IMR-90 (cell line): ENCODE data around the gene CALHM3. TPM values are rescaled to one million over a fixed set of nuclear protein-coding genes. Genes with fewer than 3 reads are reported as not detected.

Source experiments
- ATAC-seq: fragments of 200-7000 bp; cut with Tn5 transposase; 2 replicates; pipeline ENCODE4 v1.9.1; 2020; ENCODE audit warnings: low read depth, mild to moderate bottlenecking, moderate library complexity
- BruUV-seq: library from RNA; stranded (reverse); fragments of 400-500 nt; replicated peaks from 2 replicates; lab custom pipeline; 2021; lab: Mats Ljungman, UMichigan
- CTCF ChIA-PET: fragments of 300-600 bp; formaldehyde crosslinking; extraction: SDS; loops from one replicate; lab custom pipeline; 2021; ENCODE audit warnings: antibody characterized with exemption; lab: Yijun Ruan, JAX
- POLR2A ChIA-PET: fragments of 300-600 bp; sonication (Branson Sonifier 250); formaldehyde crosslinking; loops from one replicate; lab custom pipeline; 2022; ENCODE audit warnings: antibody characterized with exemption; ENCODE audit not compliant: unreplicated experiment; lab: Charles Lee
- DNase-seq: peaks from one replicate; pipeline ENCODE4 v3.0.0; 2013
- H2AFZ ChIP-seq: replicated peaks from 2 replicates; pipeline ENCODE3; 2013; ENCODE audit warnings: low read length, mild to moderate bottlenecking; ENCODE audit not compliant: poor library complexity
- H2AK5ac ChIP-seq: 2 replicates; pipeline ENCODE4 v1.6.1; 2013; ENCODE audit warnings: low read depth, low read length, inconsistent platforms
- H2AK9ac ChIP-seq: replicated peaks from 2 replicates; pipeline ENCODE3; 2013; ENCODE audit warnings: mild to moderate bottlenecking, low read depth, low read length, moderate library complexity; ENCODE audit not compliant: poor library complexity
- H2BK120ac ChIP-seq: 2 replicates; pipeline ENCODE4 v1.6.1; 2013; ENCODE audit warnings: low read depth, low read length, inconsistent platforms
- H2BK15ac ChIP-seq: 3 replicates; pipeline ENCODE4 v1.6.1; 2013; ENCODE audit warnings: low read depth, low read length, inconsistent platforms
- H2BK20ac ChIP-seq: 2 replicates; pipeline ENCODE4 v1.6.1; 2013; ENCODE audit warnings: low read depth, mild to moderate bottlenecking, inconsistent platforms, low read length, moderate library complexity
- H2BK5ac ChIP-seq: 2 replicates; pipeline ENCODE4 v1.6.1; 2013; ENCODE audit warnings: mild to moderate bottlenecking, low read depth, low read length, inconsistent platforms; ENCODE audit not compliant: poor library complexity, severe bottlenecking
- H3K14ac ChIP-seq: replicated peaks from 2 replicates; pipeline ENCODE4 v1.6.1; 2013; ENCODE audit warnings: low read depth, low read length, inconsistent platforms
- H3K18ac ChIP-seq: 2 replicates; pipeline ENCODE4 v1.6.1; 2013; ENCODE audit warnings: low read depth, low read length, control low read depth
- H3K23ac ChIP-seq: 2 replicates; pipeline ENCODE4 v1.6.1; 2013; ENCODE audit warnings: low read depth, low read length, inconsistent platforms
- H3K27ac ChIP-seq: 2 replicates; pipeline ENCODE4 v1.5.1; 2013; ENCODE audit warnings: mild to moderate bottlenecking, control low read depth, low read length; ENCODE audit not compliant: insufficient read depth
- H3K27me3 ChIP-seq: 2 replicates; pipeline ENCODE4 v1.6.1; 2013; ENCODE audit warnings: low read length; ENCODE audit not compliant: control insufficient read depth, insufficient read depth
- H3K36me3 ChIP-seq: 2 replicates; pipeline ENCODE4 v1.6.1; 2013; ENCODE audit warnings: low read length, mixed read lengths; ENCODE audit not compliant: control insufficient read depth, insufficient read depth
- H3K4ac ChIP-seq: 2 replicates; pipeline ENCODE4 v1.6.1; 2013; ENCODE audit warnings: low read depth, low read length, inconsistent platforms
- H3K4me1 ChIP-seq: 2 replicates; pipeline ENCODE4 v1.6.1; 2013; ENCODE audit warnings: low read length, mixed read lengths; ENCODE audit not compliant: control insufficient read depth, insufficient read depth
- H3K4me2 ChIP-seq: 2 replicates; pipeline ENCODE4 v1.6.1; 2013; ENCODE audit warnings: low read depth, mild to moderate bottlenecking, control low read depth, low read length, moderate library complexity
- H3K4me3 ChIP-seq: 2 replicates; pipeline ENCODE4 v1.5.1; 2013; ENCODE audit warnings: low read depth, mild to moderate bottlenecking, control low read depth, low read length, moderate library complexity; ENCODE audit not compliant: insufficient read depth
- H3K56ac ChIP-seq: 2 replicates; pipeline ENCODE4 v1.6.1; 2013; ENCODE audit warnings: low read length, inconsistent platforms; ENCODE audit not compliant: insufficient read depth; ENCODE audit errors: extremely low read depth
- H3K79me1 ChIP-seq, 2 experiments: 2 replicates each; pipeline ENCODE4 v1.6.1; 2013; ENCODE audit warnings: low read length in 2 of 2, inconsistent platforms in 1 of 2, low read depth in 1 of 2
- H3K9ac ChIP-seq: 2 replicates; pipeline ENCODE4 v1.6.1; 2013; ENCODE audit warnings: low read depth, low read length, control low read depth
- H3K9me1 ChIP-seq: 2 replicates; pipeline ENCODE4 v1.6.1; 2013; ENCODE audit warnings: low read length, inconsistent platforms; ENCODE audit not compliant: insufficient read depth
- H3K9me3 ChIP-seq: 2 replicates; pipeline ENCODE4 v1.6.1; 2013; ENCODE audit warnings: low read length; ENCODE audit not compliant: control insufficient read depth, insufficient read depth
- H4K20me1 ChIP-seq: 2 replicates; pipeline ENCODE4 v1.6.1; 2013; ENCODE audit warnings: low read length, inconsistent platforms; ENCODE audit not compliant: insufficient read depth
- H4K5ac ChIP-seq: 2 replicates; pipeline ENCODE4 v1.6.1; 2013; ENCODE audit warnings: mild to moderate bottlenecking, low read depth, low read length, control low read depth
- H4K8ac ChIP-seq, 2 experiments: 2 replicates each; pipeline ENCODE4 v1.6.1; 2013; ENCODE audit warnings: low read depth in 2 of 2, low read length in 2 of 2, control low read depth in 1 of 2, inconsistent platforms in 1 of 2
- H4K91ac ChIP-seq: 2 replicates; pipeline ENCODE4 v1.6.1; 2013; ENCODE audit warnings: low read depth, low read length, inconsistent platforms; ENCODE audit not compliant: insufficient read depth
- BHLHE40 ChIP-seq: fragments of 150-350 bp; IDR thresholded peaks from 2 replicates; pipeline ENCODE4 v1.6.1; 2016; ENCODE audit warnings: mild to moderate bottlenecking, low read depth, low read length
- CEBPB ChIP-seq: IDR thresholded peaks from 2 replicates; pipeline ENCODE4 v1.6.1; 2012; ENCODE audit warnings: low read depth, low read length, improper control_type of control experiment
- CHD1 ChIP-seq: IDR thresholded peaks from 2 replicates; pipeline ENCODE4 v1.6.1; 2012; ENCODE audit warnings: low read depth, low read length, improper control_type of control experiment
- FOS ChIP-seq: fragments of 150-350 bp; IDR thresholded peaks from 2 replicates; pipeline ENCODE4 v1.6.1; 2016; ENCODE audit warnings: low read depth, low read length
- MAFK ChIP-seq: IDR thresholded peaks from 2 replicates; pipeline ENCODE4 v1.6.1; 2012; ENCODE audit warnings: low read depth, low read length, improper control_type of control experiment
- MXI1 ChIP-seq: IDR thresholded peaks from 2 replicates; pipeline ENCODE4 v1.6.1; 2012; ENCODE audit warnings: low read depth, mild to moderate bottlenecking, low read length, moderate library complexity, borderline replicate concordance
- NFE2L2 ChIP-seq: fragments of 150-350 bp; IDR thresholded peaks from 2 replicates; pipeline ENCODE4 v1.6.1; 2016; ENCODE audit warnings: low read depth, mild to moderate bottlenecking, low read length
- POLR2A ChIP-seq: IDR thresholded peaks from 2 replicates; pipeline ENCODE4 v1.6.1; 2012; ENCODE audit warnings: mild to moderate bottlenecking, low read depth, low read length
- RAD21 ChIP-seq: IDR thresholded peaks from 2 replicates; pipeline ENCODE4 v1.6.1; 2012; ENCODE audit warnings: low read length, improper control_type of control experiment
- RCOR1 ChIP-seq: IDR thresholded peaks from 2 replicates; pipeline ENCODE4 v1.6.1; 2012; ENCODE audit warnings: mild to moderate bottlenecking, low read length, improper control_type of control experiment; ENCODE audit not compliant: insufficient replicate concordance
- RFX5 ChIP-seq: IDR thresholded peaks from 2 replicates; pipeline ENCODE4 v1.8.0; 2012; ENCODE audit warnings: low read depth, mild to moderate bottlenecking, low read length, moderate library complexity
- SMC3 ChIP-seq: fragments of 150-350 bp; IDR thresholded peaks from 2 replicates; pipeline ENCODE4 v1.6.1; 2016; ENCODE audit warnings: low read depth, mild to moderate bottlenecking, antibody characterized with exemption, low read length, moderate library complexity
- WGBS, 2 experiments: methylation state at CpG; one replicate each; pipeline versions ENCODE4 v1.1.5 to v1.1.7; 2013; ENCODE audit warnings: missing lambda C conversion rate in 2 of 2; ENCODE audit not compliant: insufficient read length in 1 of 2; ENCODE audit errors: extremely low coverage in 2 of 2; 5-methylcytosine and 5-hydroxymethylcytosine counted together
- dilution Hi-C: fragments of 300-500 bp; cut with HindIII; formaldehyde crosslinking; loops from one replicate; pipeline ENCODE4 v1.14.3; 2018; ENCODE audit warnings: low sequenced_read_pairs; ENCODE audit not compliant: unreplicated experiment
- in situ Hi-C: fragments of 300-500 bp; cut with MboI; formaldehyde crosslinking; loops from 3 replicates; pipeline ENCODE4 v1.14.3; 2019; ENCODE audit warnings: low sequenced_read_pairs, inconsistent platforms, mixed read lengths
- intact Hi-C: fragments of 100-400 bp; cut with micrococcal nuclease; formaldehyde crosslinking; loops from 2 replicates; pipeline ENCODE4 v1.10.0; 2022
- polyA plus RNA-seq, 3 experiments: library from polyadenylated mRNA; depleted of rRNA; stranded (reverse); fragments of >200 nt; gene quantifications; 2 replicates each; pipeline ENCODE4 v1.2.3, GENCODE V29; 2012; ENCODE audit warnings: low replicate concordance in 1 of 3
- total RNA-seq: library from RNA; depleted of rRNA; stranded (reverse); fragments of >200 nt; gene quantifications from 2 replicates; pipeline ENCODE4 v1.2.3, GENCODE V29; 2012
- TF ChIP-seq, protein P1 (sequence below): fragments of 150-350 bp; IDR thresholded peaks from 2 replicates; pipeline ENCODE4 v1.6.1; 2017; ENCODE audit warnings: mild to moderate bottlenecking, antibody characterized with exemption, low read length, low read depth
- TF ChIP-seq, protein P2 (sequence below): conservative IDR thresholded peaks from 2 replicates; pipeline ENCODE4 v1.5.1; 2012; ENCODE audit warnings: mild to moderate bottlenecking, low read depth, low read length, improper control_type of control experiment
- TF ChIP-seq, protein P3 (sequence below): fragments of 150-350 bp; IDR thresholded peaks from 2 replicates; pipeline ENCODE4 v1.6.1; 2016; ENCODE audit warnings: low read depth, mild to moderate bottlenecking, low read length, moderate library complexity, borderline replicate concordance

CALHM3 gene
- total and polyA plus RNA-seq, 2 of the 4 experiments (the other 2 are of a cell fraction) = not detected

DNA sequence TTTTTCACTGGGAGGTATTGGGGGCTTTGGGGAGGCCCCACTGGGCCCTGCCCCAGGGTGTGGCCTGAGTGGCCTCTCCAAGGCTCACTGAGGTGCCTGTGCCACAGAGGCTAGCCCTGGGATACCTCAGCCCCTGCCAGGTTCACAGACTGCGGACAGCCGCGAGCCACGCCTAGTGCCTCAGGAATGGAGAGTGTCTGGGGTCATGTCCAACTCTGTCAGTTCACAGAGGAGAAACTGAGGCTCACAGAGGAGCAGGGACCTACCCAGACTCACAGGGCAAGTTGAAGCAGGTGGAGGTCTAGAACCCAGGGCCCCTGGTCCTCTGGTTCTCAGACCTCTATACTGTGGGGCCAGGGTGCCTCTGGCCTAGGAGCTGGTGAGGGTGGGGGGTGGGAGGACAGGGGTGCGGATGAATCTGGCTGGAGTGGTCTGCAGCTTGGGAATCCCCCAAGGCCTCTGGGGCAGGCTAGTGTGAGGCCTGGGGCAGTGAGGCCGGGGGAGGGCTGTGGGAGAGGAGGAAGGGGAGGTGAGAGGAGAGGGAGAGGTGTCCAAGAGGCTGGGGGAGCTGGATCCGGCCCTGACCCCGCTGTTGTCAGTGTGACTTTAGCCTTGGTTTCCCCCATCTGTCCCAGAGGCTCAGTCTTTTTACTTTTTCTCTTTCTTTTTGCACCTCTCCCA is 34.5 kb upstream of the CALHM3 start:
- dilution Hi-C loops = no loop called here
- no peak overlapping the region for H4K8ac ChIP-seq
- no TSS peak for BruUV-seq
- no peak overlapping the region; the same call in 1 of the 2 replicates for H2AK5ac ChIP-seq
- no peak overlapping the region for H2BK20ac ChIP-seq
- H3K23ac ChIP-seq = no peak overlapping the region
- H2AK9ac ChIP-seq = no peak overlapping the region
- no peak overlapping the region for H3K56ac ChIP-seq
- H2BK15ac ChIP-seq = no peak overlapping the region
- H2AFZ ChIP-seq = no peak overlapping the region
- H3K27me3 ChIP-seq = peaks cover 57% of the 10 kb centered on the region
- in situ Hi-C loops = no loop called here
- POLR2A ChIA-PET = no interaction called here
- H3K9me3 ChIP-seq = peaks cover 2% of the 10 kb centered on the region; the same call in 1 of the 2 replicates
- H3K4me2 ChIP-seq = no peak overlapping the region
- TF ChIP-seq BHLHE40 (no peak), RFX5 (no peak), MXI1 (no peak), MAFK (no peak), SMC3 (no peak), POLR2A (no peak), CHD1 (no peak), RCOR1 (no peak), RAD21 (no peak), NFE2L2 (no peak), FOS (no peak), CEBPB (no peak)
- TF ChIP-seq, protein P1, sequence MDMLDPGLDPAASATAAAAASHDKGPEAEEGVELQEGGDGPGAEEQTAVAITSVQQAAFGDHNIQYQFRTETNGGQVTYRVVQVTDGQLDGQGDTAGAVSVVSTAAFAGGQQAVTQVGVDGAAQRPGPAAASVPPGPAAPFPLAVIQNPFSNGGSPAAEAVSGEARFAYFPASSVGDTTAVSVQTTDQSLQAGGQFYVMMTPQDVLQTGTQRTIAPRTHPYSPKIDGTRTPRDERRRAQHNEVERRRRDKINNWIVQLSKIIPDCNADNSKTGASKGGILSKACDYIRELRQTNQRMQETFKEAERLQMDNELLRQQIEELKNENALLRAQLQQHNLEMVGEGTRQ = no peak
- TF ChIP-seq, protein P2, sequence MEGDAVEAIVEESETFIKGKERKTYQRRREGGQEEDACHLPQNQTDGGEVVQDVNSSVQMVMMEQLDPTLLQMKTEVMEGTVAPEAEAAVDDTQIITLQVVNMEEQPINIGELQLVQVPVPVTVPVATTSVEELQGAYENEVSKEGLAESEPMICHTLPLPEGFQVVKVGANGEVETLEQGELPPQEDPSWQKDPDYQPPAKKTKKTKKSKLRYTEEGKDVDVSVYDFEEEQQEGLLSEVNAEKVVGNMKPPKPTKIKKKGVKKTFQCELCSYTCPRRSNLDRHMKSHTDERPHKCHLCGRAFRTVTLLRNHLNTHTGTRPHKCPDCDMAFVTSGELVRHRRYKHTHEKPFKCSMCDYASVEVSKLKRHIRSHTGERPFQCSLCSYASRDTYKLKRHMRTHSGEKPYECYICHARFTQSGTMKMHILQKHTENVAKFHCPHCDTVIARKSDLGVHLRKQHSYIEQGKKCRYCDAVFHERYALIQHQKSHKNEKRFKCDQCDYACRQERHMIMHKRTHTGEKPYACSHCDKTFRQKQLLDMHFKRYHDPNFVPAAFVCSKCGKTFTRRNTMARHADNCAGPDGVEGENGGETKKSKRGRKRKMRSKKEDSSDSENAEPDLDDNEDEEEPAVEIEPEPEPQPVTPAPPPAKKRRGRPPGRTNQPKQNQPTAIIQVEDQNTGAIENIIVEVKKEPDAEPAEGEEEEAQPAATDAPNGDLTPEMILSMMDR = no peak
- TF ChIP-seq, protein P3, sequence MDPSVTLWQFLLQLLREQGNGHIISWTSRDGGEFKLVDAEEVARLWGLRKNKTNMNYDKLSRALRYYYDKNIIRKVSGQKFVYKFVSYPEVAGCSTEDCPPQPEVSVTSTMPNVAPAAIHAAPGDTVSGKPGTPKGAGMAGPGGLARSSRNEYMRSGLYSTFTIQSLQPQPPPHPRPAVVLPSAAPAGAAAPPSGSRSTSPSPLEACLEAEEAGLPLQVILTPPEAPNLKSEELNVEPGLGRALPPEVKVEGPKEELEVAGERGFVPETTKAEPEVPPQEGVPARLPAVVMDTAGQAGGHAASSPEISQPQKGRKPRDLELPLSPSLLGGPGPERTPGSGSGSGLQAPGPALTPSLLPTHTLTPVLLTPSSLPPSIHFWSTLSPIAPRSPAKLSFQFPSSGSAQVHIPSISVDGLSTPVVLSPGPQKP = no peak
- no peak overlapping the region; the same call in 1 of the 2 replicates for H3K4ac ChIP-seq
- CTCF ChIA-PET = interaction anchor here (1.1 kb wide), 1 partner anchor 26 kb away, joined by 3 read pairs; no protein-coding TSS in a partner anchor
- no peak overlapping the region for H3K14ac ChIP-seq
- peaks cover 3% of the 10 kb centered on the region; the same call in 1 of the 2 replicates for H4K20me1 ChIP-seq
- ATAC-seq = no peak
- no peak overlapping the region for H2BK120ac ChIP-seq
- no peak overlapping the region for H3K27ac ChIP-seq
- no peak for DNase-seq
- no peak overlapping the region for H4K5ac ChIP-seq
- H4K91ac ChIP-seq = peak overlapping the region; percentile 43; the same call in 1 of the 2 replicates
- H3K4me3 ChIP-seq = no peak overlapping the region
- no peaks in the 10 kb centered on the region for H3K79me1 ChIP-seq
- H3K18ac ChIP-seq = peak overlapping the region; percentile 31; the same call in 1 of the 2 replicates
- WGBS, 2 experiments = 100% methylated on average over 2 of the region's 8 CpGs; no CpG with 5 or more reads in 1 of the 2 experiments
- no peaks in the 10 kb centered on the region for H3K9me1 ChIP-seq
- H3K4me1 ChIP-seq = peaks cover 4% of the 10 kb centered on the region; the same call in 1 of the 2 replicates
- intact Hi-C loops = no loop called here
- no peak overlapping the region for H2BK5ac ChIP-seq
- no peak overlapping the region for H3K9ac ChIP-seq
- H3K36me3 ChIP-seq = no peaks in the 10 kb centered on the region
